OCI-LY7 (cell line): ENCODE data around the gene ZBED4.

Experiments used
- CTCF ChIP-seq: fragments of 200-600 bp; sonication (generic); conservative IDR thresholded peaks from 2 replicates; pipeline ENCODE4 v1.5.1; 2014; ENCODE audit warnings: mild to moderate bottlenecking, antibody characterized with exemption, low read length, moderate library complexity, mixed read lengths
- EZH2phosphoT487 ChIP-seq: fragments of 200-600 bp; sonication (generic); IDR thresholded peaks from 2 replicates; pipeline ENCODE4 v1.6.1; 2018; ENCODE audit warnings: low read depth, borderline replicate concordance, mild to moderate bottlenecking, mixed run types, antibody characterized with exemption, low read length, moderate library complexity, mixed read lengths

GRCh38 chr22:49820984-49821383 lies 32.7 kb upstream of the ZBED4 start:
- no peak for TF ChIP-seq CTCF
- TF ChIP-seq EZH2phosphoT487: no peak
